Pons (tissue), 1 donor: Measurements from ENCODE around the gene DIP2B.
"Not testable (repeated sequence)": the region's sequence is repeated elsewhere in the genome, so short reads cannot be mapped to it uniquely, and the experiment has no call there.

Experiments used
- DNase-seq: peaks from one replicate; pipeline ENCODE4 v3.0.0-alpha.2; 2016; ENCODE audit warnings: low spot score

DIP2B gene

DNA sequence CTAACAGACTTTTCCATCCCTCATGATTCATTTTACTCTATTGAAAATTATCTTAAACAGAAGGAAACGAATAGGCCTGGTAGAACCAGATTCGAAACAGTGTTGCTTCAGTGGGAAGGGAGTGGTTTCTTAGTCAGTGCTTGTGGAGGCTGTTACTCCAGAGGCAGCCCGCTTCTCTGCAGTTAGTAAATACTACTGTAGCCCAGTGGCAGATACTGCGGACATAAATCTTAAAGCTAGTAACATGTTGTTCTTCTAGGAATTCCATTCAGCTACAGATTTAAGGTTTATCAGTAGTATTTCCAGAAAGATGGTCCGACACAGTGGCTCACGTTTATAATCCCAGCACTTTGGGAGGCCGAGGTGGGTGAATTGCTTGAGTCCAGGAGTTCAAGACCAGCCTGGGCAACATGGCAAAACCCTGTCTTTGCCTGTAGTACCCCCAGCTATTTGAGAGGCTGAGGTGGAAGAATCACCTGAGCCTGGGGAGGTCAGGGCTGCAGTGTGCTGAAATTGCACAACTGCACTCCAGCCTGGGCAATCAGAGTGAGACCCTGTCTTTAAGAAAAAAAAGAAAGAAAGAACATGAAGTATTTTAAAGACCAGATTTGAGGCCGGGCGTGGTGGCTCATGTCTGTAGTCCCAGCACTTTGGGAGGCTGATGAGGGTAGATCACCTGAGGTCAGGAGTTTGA is 45.9 kb downstream of the DIP2B start:
- DNase-seq = no peak

- no peak for DNase-seq
These were observed 47.1 kb downstream of the DIP2B start for GRCh38 chr12:50551866-50552265.

GRCh38 chr12:50554651-50555050 is 49.9 kb downstream of the DIP2B start:
- DNase-seq = no peak

DNA sequence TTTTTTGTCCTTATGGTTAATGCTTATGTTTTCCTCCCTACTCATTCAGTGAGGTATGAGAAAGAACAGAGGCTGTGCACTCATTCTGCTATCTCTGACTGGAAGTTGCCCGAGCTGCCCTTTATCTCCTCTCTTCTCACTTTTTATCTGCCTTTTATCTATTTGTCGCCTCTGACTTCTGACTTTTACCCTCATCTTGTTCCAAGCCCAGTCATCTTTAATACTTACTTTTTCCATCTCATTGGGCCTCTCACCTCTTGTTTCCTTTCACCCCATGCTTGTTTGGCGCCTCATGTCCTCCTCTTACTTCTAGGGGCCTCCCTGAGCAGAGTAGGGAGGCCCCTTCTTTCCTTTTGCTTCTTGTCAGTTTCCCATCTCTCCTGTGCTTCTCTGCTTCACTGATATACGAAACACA is 50.7 kb downstream of the DIP2B start:
- no peak for DNase-seq

DNA sequence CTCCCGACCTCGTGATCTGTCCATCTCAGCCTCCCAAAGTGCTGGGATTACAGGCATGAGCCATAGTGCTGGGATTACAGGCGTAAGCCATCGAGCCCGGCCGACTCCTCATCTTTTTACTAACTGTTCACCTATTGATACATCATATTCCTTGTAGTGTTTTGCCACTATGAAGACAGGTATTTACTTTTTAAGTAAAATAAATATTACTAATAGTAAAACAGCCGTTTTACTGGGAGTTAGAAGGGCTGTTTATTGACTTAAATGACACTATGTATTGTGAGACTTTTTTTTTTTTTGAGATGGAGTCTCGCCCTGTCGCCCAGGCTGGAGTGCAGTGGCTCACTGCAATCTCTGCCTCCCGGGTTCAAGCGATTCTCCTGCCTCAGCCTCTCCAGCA is 51.5 kb downstream of the DIP2B start:
- no peak for DNase-seq

GRCh38 chr12:50556796-50557195 is 52.0 kb downstream of the DIP2B start:
- not testable (repeated sequence) for DNase-seq

GRCh38 chr12:50557421-50557820 is 52.6 kb downstream of the DIP2B start:
- no peak for DNase-seq

GRCh38 chr12:50558970-50559369 is 54.2 kb downstream of the DIP2B start:
- no peak for DNase-seq

DNA sequence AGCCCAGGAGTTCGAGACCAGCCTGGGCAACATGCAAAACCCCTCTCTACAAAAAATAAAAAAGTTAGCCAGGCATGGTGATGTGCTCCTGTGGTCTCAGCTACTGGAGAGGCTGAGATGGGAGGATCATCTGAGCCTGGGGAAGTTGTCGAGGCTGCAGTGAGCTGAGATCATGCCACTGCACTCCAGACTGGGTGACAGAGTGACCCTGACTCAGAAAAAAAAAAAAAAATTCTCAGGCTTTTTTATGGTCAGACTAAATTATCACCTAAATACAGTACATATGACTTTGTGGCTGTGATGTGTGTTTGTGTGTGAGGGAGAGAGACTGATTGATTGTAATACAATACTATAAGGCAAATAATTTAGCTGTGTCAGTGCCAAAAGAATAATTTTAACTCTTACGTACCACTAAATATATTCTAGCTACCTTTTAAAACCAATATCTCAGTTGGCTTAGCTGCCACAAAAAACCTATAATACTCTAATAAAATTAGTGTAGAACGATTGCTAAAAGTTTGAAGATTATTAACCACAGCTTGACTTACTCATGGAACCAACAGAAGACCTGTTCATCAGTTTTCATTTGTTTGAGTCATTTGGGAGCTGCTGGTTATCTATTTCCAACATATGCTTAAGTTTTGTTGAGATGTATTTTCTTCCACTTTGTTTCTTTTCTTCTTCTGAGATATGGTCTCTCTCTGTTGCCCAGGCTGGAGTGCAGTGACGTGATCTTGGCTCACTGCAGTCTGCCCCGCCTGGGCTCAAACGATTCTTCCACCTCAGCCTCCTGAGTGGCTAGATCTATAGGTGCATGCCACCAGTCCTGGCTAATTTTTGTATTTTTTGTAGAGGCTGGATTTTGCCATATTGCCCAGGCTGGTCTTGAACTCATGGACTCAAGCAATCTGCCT is 58.0 kb downstream of the DIP2B start:
- no peak for DNase-seq

DNA sequence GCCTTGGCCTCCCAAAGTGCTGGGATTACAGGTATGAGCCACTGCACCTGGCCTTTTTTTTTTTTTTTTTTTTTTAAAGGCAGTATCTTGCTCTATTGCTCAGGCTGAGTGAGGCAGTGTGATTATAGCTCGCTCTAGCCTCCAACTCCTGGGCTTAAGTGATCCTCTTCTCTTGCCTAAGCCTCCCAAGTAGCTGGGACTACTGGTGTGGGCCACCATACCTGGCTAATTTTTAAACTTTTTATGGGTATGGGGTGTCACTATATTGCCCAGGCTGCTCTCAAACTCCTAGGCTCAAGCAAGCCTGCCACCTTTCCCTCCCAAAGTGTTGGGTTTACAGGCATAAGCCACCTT is 58.6 kb downstream of the DIP2B start:
- no peak for DNase-seq

DNA sequence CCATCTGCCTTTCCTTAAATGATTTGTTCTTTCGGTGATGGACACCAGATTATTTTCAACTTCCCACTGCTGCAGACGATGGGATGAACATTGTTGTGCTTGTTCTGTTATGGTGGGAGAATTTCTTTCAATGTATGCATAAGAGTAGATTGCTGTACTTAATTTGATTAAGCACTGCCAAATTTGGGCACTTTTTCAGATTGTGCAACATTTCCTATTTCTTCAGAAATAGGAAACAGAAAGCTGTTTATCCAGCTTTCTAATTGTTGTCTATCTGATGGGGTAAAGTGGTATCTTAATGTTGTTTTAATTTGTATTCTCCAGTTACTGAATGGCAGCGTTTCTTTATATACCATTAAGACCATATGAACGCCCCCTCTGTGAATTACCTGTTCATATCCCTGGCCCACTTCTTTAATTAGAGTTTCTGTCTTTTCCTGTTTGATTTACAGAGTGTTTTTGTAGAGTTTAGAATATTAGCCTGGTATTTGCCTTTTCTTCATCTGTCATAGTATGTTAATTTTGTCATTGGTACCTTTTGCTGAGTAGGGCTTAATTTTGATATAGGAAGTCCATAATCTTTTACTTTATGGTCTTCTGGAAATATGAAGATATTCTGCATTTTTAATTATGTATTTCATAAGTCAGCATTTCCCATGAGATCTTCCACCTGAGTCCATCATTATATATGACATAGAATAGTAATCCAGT is 59.6 kb downstream of the DIP2B start:
- DNase-seq = no peak

DNA sequence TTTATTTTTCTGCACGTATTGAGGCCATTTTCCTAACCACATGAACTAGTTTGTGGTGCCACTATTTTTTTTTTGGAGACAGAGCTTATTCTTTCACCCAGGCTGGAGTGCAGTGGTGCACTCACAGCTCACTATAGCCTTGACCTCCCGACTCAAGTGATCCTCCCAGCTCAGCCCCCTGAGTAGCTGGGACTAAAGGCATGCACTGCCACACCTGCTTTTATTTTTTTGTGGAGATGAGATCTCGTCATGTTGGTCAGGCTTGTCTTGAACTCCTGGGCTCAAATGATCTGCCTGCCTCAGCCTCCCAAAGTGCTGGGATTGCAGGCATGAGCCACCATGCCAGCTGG is 60.1 kb downstream of the DIP2B start:
- no peak for DNase-seq

GRCh38 chr12:50566066-50566465 is 61.3 kb downstream of the DIP2B start:
- no peak for DNase-seq

DNA sequence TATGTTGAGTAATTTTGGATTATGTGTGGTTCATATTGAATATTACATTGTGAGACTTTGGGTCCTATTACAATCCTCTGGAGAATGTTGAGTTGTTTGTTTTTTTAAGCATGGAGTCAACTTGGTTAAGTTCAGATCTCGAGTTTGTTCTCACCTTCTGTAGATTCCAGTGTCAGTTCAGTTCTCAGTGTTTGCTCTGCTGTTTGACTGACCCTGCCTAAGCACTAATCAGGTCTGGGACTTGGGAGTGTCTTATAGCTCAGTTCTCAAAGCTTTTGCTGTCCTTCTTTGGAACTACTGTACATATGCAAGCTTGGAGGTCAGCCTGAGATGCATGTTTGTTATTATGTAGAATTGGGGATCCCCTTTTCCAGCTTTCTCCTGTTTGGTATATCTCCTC is 63.1 kb downstream of the DIP2B start:
- no peak for DNase-seq

- DNase-seq = peak; percentile 21
These were observed 63.7 kb downstream of the DIP2B start for GRCh38 chr12:50568338-50569091.

DNA sequence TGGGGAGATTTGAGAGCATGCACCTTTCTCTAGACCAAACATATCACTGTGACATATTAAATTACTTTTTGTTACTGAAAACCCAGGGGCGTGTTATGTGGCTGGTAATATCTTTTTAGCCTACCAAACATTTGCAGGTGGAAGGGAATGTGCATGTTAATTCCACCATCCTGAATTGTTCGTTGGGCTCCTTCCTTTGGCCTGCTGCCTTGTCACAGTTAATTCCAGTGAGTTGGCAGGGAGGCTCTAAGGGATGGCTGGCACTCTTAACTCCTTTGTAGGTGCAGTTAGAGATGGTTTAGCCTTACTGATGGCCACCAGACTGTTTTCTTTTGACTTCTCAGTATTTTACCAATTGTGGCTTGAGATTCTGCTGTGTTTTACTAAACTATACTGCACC is 64.5 kb downstream of the DIP2B start:
- DNase-seq = peak; percentile 61

DNA sequence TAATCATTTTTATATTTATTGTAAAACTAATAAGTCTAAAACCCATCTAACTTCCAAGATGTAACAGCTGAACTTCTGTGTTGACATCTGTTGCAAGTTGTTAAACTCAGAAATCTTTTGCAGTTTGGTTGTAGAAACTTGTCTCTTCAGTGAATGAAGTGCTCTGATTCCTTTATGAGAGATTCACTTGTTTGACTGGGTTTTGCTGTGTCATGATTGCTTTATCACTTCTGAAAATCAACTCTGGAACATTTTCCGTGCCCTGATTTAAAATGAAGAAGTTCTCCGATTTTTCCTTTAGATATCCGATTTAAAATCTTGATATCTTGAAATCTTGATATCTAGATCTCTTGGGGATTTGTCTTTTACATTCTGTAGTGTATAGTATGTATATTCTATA is 65.1 kb downstream of the DIP2B start:
- peak; percentile 83 for DNase-seq

- no peak for DNase-seq
These were observed 67.0 kb downstream of the DIP2B start for GRCh38 chr12:50571786-50572185.

DNA sequence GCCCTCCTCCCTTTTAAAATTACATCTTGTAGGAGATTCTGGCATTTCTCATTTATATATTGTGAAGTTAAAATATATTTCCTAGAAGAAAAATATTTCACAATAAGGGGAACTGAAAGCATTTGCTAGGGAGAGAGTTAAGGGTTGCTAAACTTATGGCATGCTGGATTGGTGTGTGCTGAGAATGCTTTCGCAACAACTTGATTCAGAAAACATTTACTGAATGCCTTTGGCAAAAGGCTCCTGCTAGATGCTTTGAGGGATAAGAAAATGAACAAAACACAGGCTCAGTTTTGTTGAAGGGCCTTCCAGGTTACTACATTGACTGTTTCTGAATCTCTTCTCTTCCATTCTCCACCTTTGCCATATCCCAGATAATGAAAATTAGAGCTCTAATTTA is 67.5 kb downstream of the DIP2B start:
- peak; percentile 75 for DNase-seq

- DNase-seq = no peak
These were observed 68.0 kb downstream of the DIP2B start for GRCh38 chr12:50572760-50573159.

DNA sequence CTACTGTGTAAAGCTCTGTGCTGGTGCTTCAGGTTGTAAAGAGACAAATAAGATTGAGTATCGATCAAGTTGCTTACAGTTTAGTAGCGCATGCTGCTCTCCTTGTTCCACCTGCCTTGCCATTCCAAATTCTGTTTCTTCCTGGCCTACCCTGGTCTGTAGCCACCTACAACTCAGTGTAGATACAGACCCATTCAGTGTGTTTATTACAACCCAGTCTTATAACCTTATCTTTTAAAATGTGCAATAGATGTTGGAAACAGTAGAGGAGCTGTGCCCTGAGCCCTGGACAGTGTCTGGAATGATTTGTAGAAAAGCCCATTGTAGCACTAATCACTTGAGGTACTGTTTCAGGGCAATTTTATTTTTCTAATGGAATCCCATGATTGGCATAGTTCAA is 68.5 kb downstream of the DIP2B start:
- DNase-seq = peak; percentile 50
